Measurements from ENCODE around the gene FRYL. TPM values are rescaled to one million over a fixed set of nuclear protein-coding genes. Genes with fewer than 3 reads are reported as not detected.

Gene FRYL
- total RNA-seq, 4 donors from 2014 or later, result 14.5 to 43.7 (median 20.1) TPM

DNA sequence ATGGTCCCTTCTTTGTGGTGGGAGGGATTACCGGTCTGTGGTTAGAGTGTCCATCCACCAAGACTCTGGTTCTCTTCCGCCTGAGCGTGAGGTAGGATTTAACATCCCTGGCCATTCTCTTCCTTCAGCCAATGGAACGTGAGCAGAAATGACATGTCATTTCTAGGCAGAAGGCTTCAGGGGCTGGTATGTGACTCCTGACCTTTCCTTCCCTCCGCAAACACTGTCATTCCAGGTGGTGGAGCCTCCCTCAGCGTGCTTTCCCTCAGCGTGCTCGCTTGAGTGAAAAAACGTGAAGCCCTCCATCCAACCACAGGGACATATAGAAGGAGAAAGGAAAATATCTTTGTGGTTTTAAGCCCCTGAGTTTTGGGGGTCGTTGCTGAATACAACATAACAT is 330.9 kb downstream of the FRYL start:
- intact Hi-C loops (cut with DNase I; ENCODE audit: low total_unique reads), result no loop called here
- TF ChIP-seq POLR2A (IDR thresholded peaks at IDR 0.05), result no peak
- TF ChIP-seq, protein P1, sequence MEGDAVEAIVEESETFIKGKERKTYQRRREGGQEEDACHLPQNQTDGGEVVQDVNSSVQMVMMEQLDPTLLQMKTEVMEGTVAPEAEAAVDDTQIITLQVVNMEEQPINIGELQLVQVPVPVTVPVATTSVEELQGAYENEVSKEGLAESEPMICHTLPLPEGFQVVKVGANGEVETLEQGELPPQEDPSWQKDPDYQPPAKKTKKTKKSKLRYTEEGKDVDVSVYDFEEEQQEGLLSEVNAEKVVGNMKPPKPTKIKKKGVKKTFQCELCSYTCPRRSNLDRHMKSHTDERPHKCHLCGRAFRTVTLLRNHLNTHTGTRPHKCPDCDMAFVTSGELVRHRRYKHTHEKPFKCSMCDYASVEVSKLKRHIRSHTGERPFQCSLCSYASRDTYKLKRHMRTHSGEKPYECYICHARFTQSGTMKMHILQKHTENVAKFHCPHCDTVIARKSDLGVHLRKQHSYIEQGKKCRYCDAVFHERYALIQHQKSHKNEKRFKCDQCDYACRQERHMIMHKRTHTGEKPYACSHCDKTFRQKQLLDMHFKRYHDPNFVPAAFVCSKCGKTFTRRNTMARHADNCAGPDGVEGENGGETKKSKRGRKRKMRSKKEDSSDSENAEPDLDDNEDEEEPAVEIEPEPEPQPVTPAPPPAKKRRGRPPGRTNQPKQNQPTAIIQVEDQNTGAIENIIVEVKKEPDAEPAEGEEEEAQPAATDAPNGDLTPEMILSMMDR (IDR thresholded peaks at IDR 0.05 in 4 of 5, conservative IDR thresholded peaks at IDR 0.05 in 1 of 5), result no peak

More for the DNA sequence above, 330.9 kb downstream of the FRYL start:
- no peaks in the 10 kb centered on the region for H3K4me1 ChIP-seq
- ATAC-seq (no peak), DNase-seq (no peak)
- H3K27me3 ChIP-seq, result no peaks in the 10 kb centered on the region
- no peaks in the 10 kb centered on the region for H3K9me3 ChIP-seq
- H3K27ac ChIP-seq, result no peak overlapping the region
- H3K36me3 ChIP-seq, result no peaks in the 10 kb centered on the region
- H3K4me3 ChIP-seq, result no peak overlapping the region
- in situ Hi-C loops (cut with MboI; ENCODE audit: low sequenced_read_pairs in 4 of 4), result no loop called here

Other genes with a start within 250 kb of the FRYL start
- gene OCIAD1, start 50.8 kb upstream of the FRYL start, total RNA-seq, result 100 to 1,000 TPM in 3 of 4 donors, 10 to 100 TPM in 1; 84.4 to 157 (median 126) TPM
- 1 to 10 TPM; 1.3 to 7.7 (median 2.4) TPM for gene OCIAD2, start 126.5 kb upstream of the FRYL start, total RNA-seq
- gene CWH43, start 206.0 kb upstream of the FRYL start, total RNA-seq, result under 1 TPM in 1 of 4 donors, not detected in 3; 0.10 TPM